ENCODE data around the gene ING3. TPM values are rescaled to one million over a fixed set of nuclear protein-coding genes. Genes with fewer than 3 reads are reported as not detected.

The ING3 gene
- polyA plus RNA-seq, 1 experiment: 4.4 TPM

- CTCF ChIA-PET: no interaction called here
- H3K36me3 ChIP-seq (ENCODE audit: control insufficient read depth, insufficient read depth, low read length): no peaks in the 10 kb centered on the region
- TF ChIP-seq CTCF (IDR thresholded peaks at IDR 0.05; ENCODE audit: insufficient read depth, low read depth, low read length): no peak
Measured at GRCh38 chr7:120959929-120960484, 9.4 kb downstream of the ING3 start.

GRCh38 chr7:120960714-120961113 lies 10.1 kb downstream of the ING3 start:
- H3K36me3 ChIP-seq (ENCODE audit: control insufficient read depth, insufficient read depth, low read length): no peaks in the 10 kb centered on the region
- DNase-seq (ENCODE audit: low read depth): no peak
- no peak overlapping the region for H3K4me3 ChIP-seq (ENCODE audit: low read depth, low read length)
- no peak for TF ChIP-seq CTCF (IDR thresholded peaks at IDR 0.05; ENCODE audit: insufficient read depth, low read depth, low read length)
- ChIA-PET CTCF (interaction anchor here (1.3 kb wide), 1 partner anchor 27 kb away, joined by 4 read pairs; the partner anchor contains the start of gene CPED1), POLR2A (no interaction called here)
- H3K27me3 ChIP-seq (ENCODE audit: control insufficient read depth, insufficient read depth, low read length): no peaks in the 10 kb centered on the region

More at GRCh38 chr7:120959929-120960484, 9.4 kb downstream of the ING3 start:
- H3K4me3 ChIP-seq (ENCODE audit: low read depth, low read length): no peak overlapping the region
- POLR2A ChIA-PET: no interaction called here
- H3K27me3 ChIP-seq (ENCODE audit: control insufficient read depth, insufficient read depth, low read length): no peaks in the 10 kb centered on the region
- no peak for DNase-seq (ENCODE audit: low read depth)

- H3K4me3 ChIP-seq (ENCODE audit: low read depth, low read length): no peak overlapping the region
- CTCF ChIA-PET: interaction anchor here (1.3 kb wide), 1 partner anchor 26 kb away, joined by 4 read pairs; the partner anchor contains the start of gene CPED1
- H3K27me3 ChIP-seq (ENCODE audit: control insufficient read depth, insufficient read depth, low read length): no peaks in the 10 kb centered on the region
- DNase-seq (ENCODE audit: low read depth): no peak
- POLR2A ChIA-PET: no interaction called here
- peaks cover 3% of the 10 kb centered on the region; the same call in 1 of the 2 replicates for H3K36me3 ChIP-seq (ENCODE audit: control insufficient read depth, insufficient read depth, low read length)
- TF ChIP-seq CTCF (IDR thresholded peaks at IDR 0.05; ENCODE audit: insufficient read depth, low read depth, low read length): no peak
Measured at GRCh38 chr7:120961638-120962173, 11.1 kb downstream of the ING3 start.

- no peak for TF ChIP-seq CTCF (IDR thresholded peaks at IDR 0.05; ENCODE audit: insufficient read depth, low read depth, low read length)
- POLR2A ChIA-PET: no interaction called here
- Histone ChIP-seq H3K36me3 (ENCODE audit: control insufficient read depth, insufficient read depth, low read length) (peaks cover 3% of the 10 kb centered on the region; the same call in 1 of the 2 replicates), H3K27me3 (ENCODE audit: control insufficient read depth, insufficient read depth, low read length) (no peaks in the 10 kb centered on the region), H3K4me3 (ENCODE audit: low read depth, low read length) (no peak overlapping the region)
- DNase-seq (ENCODE audit: low read depth): no peak
- CTCF ChIA-PET: interaction anchor here (1.0 kb wide), 1 partner anchor 22 kb away, joined by 3 read pairs; no protein-coding TSS in a partner anchor
Measured at GRCh38 chr7:120964088-120964487, 13.5 kb downstream of the ING3 start.

GRCh38 chr7:120966961-120967360 lies 16.4 kb downstream of the ING3 start:
- H3K4me3 ChIP-seq (ENCODE audit: low read depth, low read length): no peak overlapping the region
- DNase-seq (ENCODE audit: low read depth): no peak
- no peaks in the 10 kb centered on the region for H3K27me3 ChIP-seq (ENCODE audit: control insufficient read depth, insufficient read depth, low read length)
- ChIA-PET POLR2A (no interaction called here), CTCF (interaction anchor here (0.7 kb wide), 1 partner anchor 13 kb away, joined by 3 read pairs; no protein-coding TSS in a partner anchor)
- H3K36me3 ChIP-seq (ENCODE audit: control insufficient read depth, insufficient read depth, low read length): peaks cover 6% of the 10 kb centered on the region; the same call in 1 of the 2 replicates
- TF ChIP-seq CTCF (IDR thresholded peaks at IDR 0.05; ENCODE audit: insufficient read depth, low read depth, low read length): no peak
